Muscle of arm (tissue), 12 donors: ENCODE measurements around the gene FLVCR2. TPM values are rescaled to one million over a fixed set of nuclear protein-coding genes. Genes with fewer than 3 reads are reported as not detected.
"Not testable (repeated sequence)": the region's sequence is repeated elsewhere in the genome, so short reads cannot be mapped to it uniquely, and the experiment has no call there.

Experiments used
- DNase-seq: peaks from one replicate; pipeline ENCODE4 v3.0.0-alpha.2; 2013
- polyA plus RNA-seq, 12 donors: library from polyadenylated mRNA; unstranded; fragments of 120-200 nt; gene quantifications; one replicate each; pipeline ENCODE4 v1.2.1, GENCODE V29; 2013; ENCODE audit not compliant: insufficient read length in 12 of 12

The FLVCR2 gene
- polyA plus RNA-seq, 12 donors, result 9.1 to 41.7 (median 12.9) TPM; not detected in 1

DNA sequence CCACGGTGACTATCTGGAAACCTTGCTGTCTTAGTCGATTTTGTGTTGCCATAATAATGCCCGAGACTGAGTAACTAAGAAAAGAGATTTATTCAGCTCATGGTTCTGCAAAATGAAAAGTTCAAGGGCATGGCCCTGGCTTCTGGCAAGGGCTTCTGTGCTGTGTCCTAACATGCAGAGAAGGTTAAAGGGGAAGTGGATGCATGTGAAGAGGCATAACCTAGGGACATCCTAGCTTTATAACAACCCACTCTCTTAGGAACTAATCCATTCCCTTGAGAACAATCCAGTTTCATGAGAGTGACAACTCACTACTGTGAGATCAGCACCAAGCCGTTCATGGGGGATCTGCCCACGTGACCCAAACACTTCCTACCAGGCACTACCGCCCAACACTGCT lies 11.5 kb downstream of the FLVCR2 start:
- no peak for DNase-seq

DNA sequence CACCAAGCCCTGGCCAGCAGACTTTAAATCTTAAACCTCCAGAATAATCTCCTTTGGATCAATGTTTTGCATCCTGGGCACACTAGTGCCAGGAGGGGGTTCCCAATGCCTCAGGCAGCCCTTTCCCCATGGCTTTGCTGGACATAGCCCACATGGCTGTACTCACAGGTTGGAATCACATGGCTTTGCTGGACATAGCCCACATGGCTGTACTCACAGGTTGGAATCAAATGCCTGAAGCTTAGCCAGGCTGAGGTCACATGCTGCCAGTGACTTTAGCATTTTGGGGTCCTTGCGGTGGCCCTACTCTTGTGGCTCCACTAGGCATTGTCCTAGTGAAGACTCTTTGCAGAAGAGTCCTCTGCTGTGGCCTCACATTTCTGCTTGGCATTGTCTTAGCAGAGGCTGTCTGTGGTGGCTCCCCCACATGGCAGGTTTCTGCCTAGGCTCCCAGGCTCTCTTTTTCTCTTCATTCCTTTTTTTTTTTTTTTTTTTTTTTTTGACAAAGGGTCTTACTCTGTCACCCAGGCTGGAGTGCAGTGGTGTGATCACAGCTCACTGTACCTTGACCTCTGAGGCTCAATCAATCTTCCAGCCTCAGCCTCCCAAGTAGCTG lies 13.0 kb downstream of the FLVCR2 start:
- no peak for DNase-seq

DNA sequence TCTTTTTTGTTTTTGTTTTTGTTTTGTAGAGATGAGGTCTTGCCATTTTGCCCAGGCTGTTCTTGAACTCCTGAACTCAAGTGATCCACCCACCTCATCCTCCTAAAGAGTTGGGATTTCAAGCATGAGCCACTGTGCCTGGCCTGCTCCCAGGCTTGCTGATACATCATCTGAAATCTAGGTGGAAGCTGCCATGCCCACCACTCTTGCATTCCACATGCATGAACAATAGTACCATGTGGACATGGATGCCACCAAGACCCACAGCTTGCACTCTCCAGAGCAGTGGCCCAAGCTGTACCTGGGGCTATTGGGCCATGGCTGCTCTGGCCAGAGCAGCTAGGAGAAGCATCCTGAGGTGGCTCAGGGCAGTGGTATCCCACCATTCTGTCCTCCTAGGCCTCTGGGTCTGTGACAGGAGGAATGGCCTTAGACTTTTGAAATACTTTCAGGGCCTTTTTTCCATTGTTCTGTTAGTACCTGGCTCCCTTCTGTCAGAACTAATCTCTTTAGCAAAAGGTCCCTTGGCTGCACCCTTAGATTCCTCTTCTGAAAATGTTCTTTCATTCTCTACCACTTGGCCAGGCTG lies 13.7 kb downstream of the FLVCR2 start:
- no peak for DNase-seq

DNA sequence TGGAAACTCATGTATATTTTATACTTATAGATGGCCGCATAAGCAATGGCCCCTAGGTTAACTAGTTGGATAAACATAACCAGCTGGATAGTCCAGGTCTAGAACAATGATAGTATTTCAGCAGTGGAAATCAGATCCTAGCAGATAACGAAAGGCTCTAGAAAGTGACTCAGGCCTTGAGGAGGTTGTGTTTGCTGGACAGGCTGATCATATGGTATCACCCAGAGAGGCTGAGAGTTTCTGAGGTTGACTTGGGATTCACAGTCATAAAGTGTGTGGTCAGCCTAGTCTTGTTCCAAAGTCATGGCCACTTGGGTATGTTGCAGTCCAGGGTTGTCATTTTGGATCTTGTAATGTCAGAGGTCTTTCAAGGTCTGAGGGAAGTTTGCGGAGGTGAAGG lies 16.8 kb downstream of the FLVCR2 start:
- DNase-seq, result no peak

GRCh38 chr14:75597149-75597548 lies 18.7 kb downstream of the FLVCR2 start:
- no peak for DNase-seq

GRCh38 chr14:75600100-75600499 lies 21.7 kb downstream of the FLVCR2 start:
- DNase-seq, result not testable (repeated sequence)

DNA sequence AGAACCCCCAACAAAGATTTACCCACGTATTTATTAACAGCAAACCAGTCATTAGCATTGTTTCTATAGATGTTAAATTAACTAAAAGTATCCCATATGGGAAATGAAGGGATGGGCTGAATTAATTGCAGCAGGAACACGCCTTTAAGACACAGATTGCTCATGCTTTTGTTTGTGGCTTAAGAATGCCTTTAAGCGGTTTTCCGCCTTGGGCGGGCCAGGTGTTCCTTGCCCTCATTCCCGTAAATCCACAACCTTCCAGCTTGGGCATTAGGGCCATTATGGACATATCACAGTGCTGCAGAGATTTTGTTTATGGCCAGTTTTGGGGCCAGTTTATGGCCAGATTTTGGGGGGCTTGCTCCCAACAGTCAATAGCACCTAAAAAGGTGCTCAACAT lies 22.6 kb downstream of the FLVCR2 start:
- DNase-seq, result not testable (repeated sequence)

GRCh38 chr14:75602503-75602902 lies 24.1 kb downstream of the FLVCR2 start:
- no peak for DNase-seq

GRCh38 chr14:75604979-75605851 lies 26.8 kb downstream of the FLVCR2 start:
- DNase-seq, result peak; percentile 31

GRCh38 chr14:75605916-75606315 lies 27.5 kb downstream of the FLVCR2 start:
- DNase-seq, result no peak

- DNase-seq, result no peak
Observed at GRCh38 chr14:75607044-75607443, 28.6 kb downstream of the FLVCR2 start.

DNA sequence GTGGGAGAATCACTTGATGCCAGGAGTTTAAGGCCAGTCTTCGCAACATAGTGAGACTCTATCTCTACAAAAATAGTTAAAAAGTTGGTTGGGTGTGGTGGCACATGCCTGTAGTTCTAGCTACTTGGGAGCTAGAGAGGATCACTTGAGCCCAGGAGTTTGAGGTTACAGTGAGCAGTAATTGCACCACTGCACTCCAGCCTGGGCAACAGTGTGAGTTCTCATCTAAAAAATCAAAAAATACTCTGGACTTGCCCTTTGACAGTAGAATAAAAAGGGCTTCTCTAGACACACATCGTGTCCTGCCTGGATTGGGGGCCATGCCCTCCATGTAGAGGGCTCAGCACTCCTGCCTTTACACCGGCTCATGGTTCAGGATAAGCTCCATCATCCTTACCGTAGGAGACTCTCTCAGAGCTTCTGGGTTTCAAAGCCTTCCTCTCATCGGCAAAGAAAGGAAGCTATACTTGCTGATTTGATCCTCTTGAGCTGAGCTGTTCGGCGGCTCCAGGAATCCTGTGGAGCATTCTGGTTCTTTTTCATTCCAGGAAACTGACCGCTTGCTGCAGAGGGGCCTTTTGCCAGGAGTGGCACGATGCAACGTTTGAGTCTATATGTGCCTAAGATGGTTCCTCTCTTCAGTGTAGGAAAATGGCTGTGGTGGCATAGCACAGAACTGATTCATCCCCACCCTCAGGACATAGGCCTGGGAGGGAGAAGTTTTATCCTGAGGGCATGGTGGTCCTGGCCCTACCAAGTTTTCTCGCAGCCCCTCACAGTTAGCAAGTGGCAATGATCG lies 29.6 kb downstream of the FLVCR2 start:
- DNase-seq, result no peak

GRCh38 chr14:75609116-75609515 lies 30.7 kb downstream of the FLVCR2 start:
- no peak for DNase-seq

DNA sequence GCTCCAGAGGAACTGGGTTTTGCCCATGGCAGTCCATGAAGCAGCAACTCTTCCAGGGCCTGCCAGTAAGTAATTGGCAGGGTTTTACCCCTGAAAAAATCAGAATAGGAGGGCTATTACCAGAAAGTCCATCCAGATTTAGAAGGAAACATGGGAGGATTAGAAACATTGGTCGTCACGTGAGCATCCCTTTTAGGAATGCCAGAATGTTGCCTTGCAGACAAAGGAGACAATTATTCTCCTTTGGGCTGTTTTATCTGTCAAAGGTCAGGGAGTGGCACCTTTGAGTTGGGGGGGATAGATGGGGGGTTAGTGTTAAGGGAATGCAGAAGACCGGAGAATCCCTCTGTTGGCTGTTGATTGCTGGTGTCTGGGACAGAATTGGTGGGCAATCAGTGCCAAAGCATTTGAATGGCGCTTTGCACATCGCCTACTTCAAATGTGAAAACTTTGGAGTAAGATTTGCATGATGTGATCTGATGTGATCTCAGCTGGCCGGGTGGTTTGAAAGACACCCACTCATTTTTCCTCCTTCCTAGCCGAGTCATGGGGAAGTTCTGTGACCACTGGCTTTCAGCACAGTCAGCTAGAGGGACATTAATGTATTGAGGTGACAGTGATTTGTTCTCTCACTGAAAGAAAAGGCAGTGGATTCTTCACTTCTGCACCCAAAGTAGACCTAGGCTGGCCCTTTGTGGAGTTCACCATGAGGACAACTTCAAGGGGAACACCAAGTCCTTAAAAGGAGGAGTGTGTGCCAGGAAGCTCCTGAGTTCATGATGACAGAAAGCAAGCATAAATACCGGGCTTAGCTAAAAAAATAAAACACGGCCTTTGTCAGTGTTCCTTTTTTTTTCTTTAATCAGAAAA lies 31.4 kb downstream of the FLVCR2 start:
- DNase-seq, result no peak

DNA sequence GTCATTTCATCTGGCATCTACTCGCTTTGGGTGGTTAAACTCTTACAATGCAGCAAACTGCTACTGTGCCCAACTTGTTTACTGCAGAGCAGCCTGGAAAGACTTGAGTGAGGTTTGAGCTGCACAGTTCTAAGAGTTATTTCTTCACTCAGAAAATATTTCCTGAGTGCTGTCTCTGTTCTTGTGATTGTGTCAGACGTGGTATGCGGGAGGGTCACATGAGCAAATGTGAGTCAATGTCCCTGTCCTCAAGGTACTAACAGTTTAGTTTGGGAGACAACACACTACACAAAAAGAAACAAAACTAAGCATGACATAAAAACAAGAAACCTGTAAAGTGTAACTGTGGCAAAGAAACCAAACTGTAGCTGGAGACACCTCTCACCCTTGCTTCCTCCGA lies 32.4 kb downstream of the FLVCR2 start:
- DNase-seq, result no peak

- no peak for DNase-seq
Observed at GRCh38 chr14:75612157-75612556, 33.7 kb downstream of the FLVCR2 start.

DNA sequence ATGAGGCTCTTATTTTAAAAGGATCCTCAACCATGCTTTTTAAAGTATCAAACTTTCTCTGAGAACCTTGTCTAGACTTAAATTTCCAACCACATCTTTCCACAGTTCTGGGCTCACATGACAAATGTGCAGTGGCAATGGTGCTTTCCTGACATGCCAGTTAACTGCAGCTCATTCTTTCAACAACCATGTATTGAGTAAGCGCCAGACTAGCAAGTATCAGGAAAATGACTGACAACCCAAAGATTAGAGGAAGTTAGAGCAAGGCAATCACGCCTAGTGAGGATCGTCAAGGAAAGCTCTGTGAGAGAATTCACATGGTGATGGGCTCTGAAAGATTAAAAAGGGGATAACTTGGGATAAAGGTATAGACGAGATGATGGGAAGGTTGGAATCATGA lies 35.8 kb downstream of the FLVCR2 start:
- no peak for DNase-seq

- no peak for DNase-seq
Observed at GRCh38 chr14:75615200-75615599, 36.8 kb downstream of the FLVCR2 start.

GRCh38 chr14:75619548-75619947 lies 41.1 kb downstream of the FLVCR2 start:
- no peak for DNase-seq

DNA sequence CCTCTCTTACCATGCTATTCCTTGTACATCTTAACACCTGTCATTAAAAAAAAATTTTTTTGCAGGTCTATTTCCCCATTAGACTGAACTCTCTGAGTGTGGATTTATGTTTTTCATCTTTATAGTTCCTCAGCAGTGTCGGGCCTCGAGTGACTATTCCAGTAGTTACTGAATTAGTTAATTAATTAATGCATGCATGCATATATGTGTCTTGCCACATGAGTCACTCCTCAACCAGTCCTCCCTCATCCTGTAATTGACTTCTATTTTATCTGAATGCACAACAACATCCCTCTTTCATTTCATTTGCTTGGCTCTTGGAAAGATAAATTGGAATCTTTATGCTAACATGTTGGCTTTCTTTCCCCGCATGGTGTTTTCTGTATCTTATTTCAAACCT lies 46.6 kb downstream of the FLVCR2 start:
- no peak for DNase-seq

DNA sequence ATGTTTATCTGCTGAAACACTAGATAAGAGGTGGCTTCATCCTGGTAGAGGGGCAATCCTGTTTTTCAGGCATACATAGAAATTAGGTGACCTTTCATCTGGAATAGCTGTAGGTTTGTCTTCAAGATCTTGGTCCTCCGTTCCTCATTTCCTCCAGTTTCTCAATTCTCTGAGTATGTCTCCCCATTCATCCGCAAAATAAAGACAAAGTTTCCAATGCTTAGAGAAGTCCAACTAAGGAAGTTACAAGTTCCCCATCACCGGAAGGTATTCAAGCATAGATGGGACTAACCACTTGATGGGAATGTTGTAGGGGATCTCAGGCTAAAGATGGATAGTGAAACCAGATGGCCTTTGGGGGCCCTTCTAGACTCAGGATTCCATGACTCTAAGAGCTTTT lies 48.0 kb downstream of the FLVCR2 start:
- DNase-seq, result no peak
